HG02943 (cell line): Measurements from ENCODE around the gene ZNF639.
"Not testable (repeated sequence)": the region's sequence is repeated elsewhere in the genome, so short reads cannot be mapped to it uniquely, and the experiment has no call there.

Experiments used
- ATAC-seq: cut with Tn5 transposase; IDR thresholded peaks from one replicate; pipeline ENCODE4 v1.9.1; 2021; ENCODE audit warnings: mild to moderate bottlenecking, low read depth, moderate library complexity; ENCODE audit not compliant: unreplicated experiment

Gene ZNF639

GRCh38 chr3:179322286-179323196, at the start of gene ZNF639:
Gene ZNF639, plus strand, starts transcription at chr3:179323031. Its CDS starts 5,263 bp downstream, at chr3:179328294.
- peak; percentile 70 for ATAC-seq

- not testable (repeated sequence) for ATAC-seq
These were observed 48.4 kb upstream of the ZNF639 start for GRCh38 chr3:179274434-179274833.

- no peak for ATAC-seq
These were observed 46.8 kb upstream of the ZNF639 start for GRCh38 chr3:179276001-179276400.

GRCh38 chr3:179276743-179277142, 46.1 kb upstream of the ZNF639 start:
- ATAC-seq: no peak

- no peak for ATAC-seq
These were observed 44.7 kb upstream of the ZNF639 start for GRCh38 chr3:179278151-179278550.

- ATAC-seq: no peak
These were observed 43.7 kb upstream of the ZNF639 start for GRCh38 chr3:179278932-179279693.

- no peak for ATAC-seq
These were observed 43.0 kb upstream of the ZNF639 start for GRCh38 chr3:179279837-179280236.

GRCh38 chr3:179281825-179282224, 41.0 kb upstream of the ZNF639 start:
- ATAC-seq: no peak

GRCh38 chr3:179286331-179286730, 36.5 kb upstream of the ZNF639 start:
- no peak for ATAC-seq

GRCh38 chr3:179288845-179289244, 34.0 kb upstream of the ZNF639 start:
- ATAC-seq: no peak

GRCh38 chr3:179289295-179289694, 33.5 kb upstream of the ZNF639 start:
- no peak for ATAC-seq

- ATAC-seq: no peak
These were observed 30.4 kb upstream of the ZNF639 start for GRCh38 chr3:179292450-179292849.

- no peak for ATAC-seq
These were observed 24.7 kb upstream of the ZNF639 start for GRCh38 chr3:179297971-179298725.

GRCh38 chr3:179299316-179299715, 23.5 kb upstream of the ZNF639 start:
- ATAC-seq: no peak

GRCh38 chr3:179299999-179300613, 22.7 kb upstream of the ZNF639 start:
- ATAC-seq: no peak

GRCh38 chr3:179301645-179302044, 21.2 kb upstream of the ZNF639 start:
- ATAC-seq: no peak

GRCh38 chr3:179302111-179302510, 20.7 kb upstream of the ZNF639 start:
- no peak for ATAC-seq

GRCh38 chr3:179304605-179305004, 18.2 kb upstream of the ZNF639 start:
- ATAC-seq: no peak

GRCh38 chr3:179307362-179307761, 15.5 kb upstream of the ZNF639 start:
- ATAC-seq: not testable (repeated sequence)

- no peak for ATAC-seq
These were observed 14.8 kb upstream of the ZNF639 start for GRCh38 chr3:179308001-179308400.
